Keratinocyte (primary cell): Measurements from ENCODE around the gene MYH10.

Experiments used
- CTCF ChIP-seq, 3 experiments: IDR thresholded peaks in 1 of 3; conservative IDR thresholded peaks in 1 of 3; optimal IDR thresholded peaks in 1 of 3; 2 replicates in 2 of 3; 3 replicates in 1 of 3; pipeline versions ENCODE3 to v1.5.1; 2011; ENCODE audit warnings: low read length in 3 of 3, mild to moderate bottlenecking in 3 of 3, moderate library complexity in 2 of 3, control low read depth in 1 of 3, inconsistent platforms in 1 of 3; ENCODE audit not compliant: insufficient read depth in 2 of 3; ENCODE audit errors: extremely low read depth in 1 of 3
- EZH2 ChIP-seq: IDR thresholded peaks from one replicate; pipeline ENCODE4 v1.6.1; 2012; ENCODE audit warnings: inconsistent platforms, mild to moderate bottlenecking, low read length, moderate library complexity

GRCh38 chr17:8606401-8606800, 24.1 kb downstream of the MYH10 start:
- TF ChIP-seq CTCF (optimal IDR thresholded peaks at IDR 0.05 in 1 of 3, IDR thresholded peaks at IDR 0.05 in 1 of 3, conservative IDR thresholded peaks at IDR 0.05 in 1 of 3; ENCODE audit: extremely low read depth in 1 of 3, insufficient read depth in 2 of 3, low read length in 3 of 3): no peak
- TF ChIP-seq EZH2: no peak
